MM.1S (cell line): Measurements from ENCODE around the gene NKAP.

ENCODE experiments used
- EZH2 ChIP-seq: fragments of 300-600 bp; sonication (generic); optimal IDR thresholded peaks from 2 replicates; pipeline ENCODE3; 2017; ENCODE audit warnings: low read depth, mild to moderate bottlenecking, antibody characterized with exemption, low read length, mixed read lengths
- EZH2phosphoT487 ChIP-seq: fragments of 300-600 bp; sonication (generic); IDR thresholded peaks from 2 replicates; pipeline ENCODE4 v1.6.1; 2018; ENCODE audit warnings: antibody characterized with exemption, low read length
- TF ChIP-seq, protein P1 (sequence below): fragments of 300-600 bp; sonication (generic); IDR thresholded peaks from 2 replicates; pipeline ENCODE4 v1.5.1; 2016; ENCODE audit warnings: antibody characterized with exemption, low read length, mixed read lengths

DNA sequence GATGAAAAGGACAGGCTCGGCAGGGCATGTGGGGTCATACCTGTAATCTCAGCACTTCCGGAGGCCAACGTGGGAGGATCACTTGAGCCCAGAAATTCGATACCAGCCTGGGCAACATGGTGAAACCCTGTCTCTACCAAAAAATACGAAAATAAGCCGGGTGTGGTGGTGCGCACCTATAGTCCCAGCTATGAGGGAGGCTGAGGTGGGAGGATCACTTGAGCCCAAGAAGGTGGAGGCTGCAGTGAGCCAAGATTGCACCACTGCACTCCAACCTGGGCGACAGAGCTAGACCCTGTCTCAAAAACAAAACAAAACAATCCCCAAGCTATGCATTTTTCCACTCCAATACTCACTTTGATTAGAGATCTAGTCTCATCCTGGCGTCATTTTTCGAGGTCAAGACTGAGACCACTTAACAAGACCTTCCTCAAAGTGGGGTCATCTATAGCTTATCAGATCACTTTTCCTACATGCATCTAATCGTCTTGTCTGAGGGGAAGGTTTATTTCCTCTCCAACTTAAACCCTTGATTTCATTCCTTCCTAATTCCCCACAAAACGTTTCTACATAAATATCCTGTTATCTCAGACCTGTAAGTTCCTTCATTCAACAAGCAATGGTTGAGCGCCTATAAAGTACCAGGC, 1.3 kb downstream of the NKAP start:
- TF ChIP-seq EZH2 (no peak), EZH2phosphoT487 (no peak)
- TF ChIP-seq, protein P1, sequence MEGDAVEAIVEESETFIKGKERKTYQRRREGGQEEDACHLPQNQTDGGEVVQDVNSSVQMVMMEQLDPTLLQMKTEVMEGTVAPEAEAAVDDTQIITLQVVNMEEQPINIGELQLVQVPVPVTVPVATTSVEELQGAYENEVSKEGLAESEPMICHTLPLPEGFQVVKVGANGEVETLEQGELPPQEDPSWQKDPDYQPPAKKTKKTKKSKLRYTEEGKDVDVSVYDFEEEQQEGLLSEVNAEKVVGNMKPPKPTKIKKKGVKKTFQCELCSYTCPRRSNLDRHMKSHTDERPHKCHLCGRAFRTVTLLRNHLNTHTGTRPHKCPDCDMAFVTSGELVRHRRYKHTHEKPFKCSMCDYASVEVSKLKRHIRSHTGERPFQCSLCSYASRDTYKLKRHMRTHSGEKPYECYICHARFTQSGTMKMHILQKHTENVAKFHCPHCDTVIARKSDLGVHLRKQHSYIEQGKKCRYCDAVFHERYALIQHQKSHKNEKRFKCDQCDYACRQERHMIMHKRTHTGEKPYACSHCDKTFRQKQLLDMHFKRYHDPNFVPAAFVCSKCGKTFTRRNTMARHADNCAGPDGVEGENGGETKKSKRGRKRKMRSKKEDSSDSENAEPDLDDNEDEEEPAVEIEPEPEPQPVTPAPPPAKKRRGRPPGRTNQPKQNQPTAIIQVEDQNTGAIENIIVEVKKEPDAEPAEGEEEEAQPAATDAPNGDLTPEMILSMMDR, result no peak
